SU-DHL-6 (cell line): ENCODE results near the gene ANKS4B.
A peak's percentile ranks its signal among the peaks of the same experiment; 100 is the strongest.

Experiments
- H2AFZ ChIP-seq: fragments of 200-600 bp; sonication (generic); 2 replicates; pipeline ENCODE4 v1.6.1; 2014; ENCODE audit warnings: low read depth, mild to moderate bottlenecking, moderate library complexity, mixed read lengths, antibody characterized with exemption, low read length; ENCODE audit not compliant: severe bottlenecking
- H3F3A ChIP-seq: fragments of 200-600 bp; shearing (Covaris generic); 2 replicates; pipeline ENCODE4 v1.6.0; 2016; ENCODE audit warnings: antibody characterized with exemption, mild to moderate bottlenecking; ENCODE audit not compliant: insufficient read depth
- H3K27ac ChIP-seq: fragments of 200-600 bp; sonication (generic); 2 replicates; pipeline ENCODE4 v1.5.1; 2016; ENCODE audit warnings: low read depth, mild to moderate bottlenecking, low read length, moderate library complexity, mixed read lengths
- H3K27me3 ChIP-seq: fragments of 200-600 bp; sonication (generic), shearing (Covaris generic); 2 replicates; pipeline ENCODE4 v1.6.0; 2014; ENCODE audit warnings: mild to moderate bottlenecking, low read length
- H3K36me3 ChIP-seq: fragments of 200-600 bp; sonication (generic); 2 replicates; pipeline ENCODE4 v1.6.1; 2014; ENCODE audit warnings: mild to moderate bottlenecking, low read length, mixed read lengths
- H3K4me2 ChIP-seq: fragments of 300-600, 200-600 bp; shearing (Covaris generic), sonication (generic); 2 replicates; pipeline ENCODE4 v1.6.0; 2014; ENCODE audit warnings: low read length, low read depth, mild to moderate bottlenecking; ENCODE audit not compliant: poor library complexity, severe bottlenecking
- H3K4me3 ChIP-seq: fragments of 200-600 bp; sonication (generic); 2 replicates; pipeline ENCODE4 v1.5.1; 2014; ENCODE audit warnings: antibody characterized with exemption, low read length, mild to moderate bottlenecking, mixed read lengths; ENCODE audit not compliant: insufficient read depth, poor library complexity, severe bottlenecking
- H3K79me2 ChIP-seq: fragments of 200-600 bp; sonication (generic); 2 replicates; pipeline ENCODE4 v1.6.1; 2014; ENCODE audit warnings: mild to moderate bottlenecking, low read length, moderate library complexity; ENCODE audit not compliant: insufficient read depth
- H3K9ac ChIP-seq: fragments of 200-600 bp; sonication (generic); 2 replicates; pipeline ENCODE4 v1.7.0; 2014; ENCODE audit warnings: mild to moderate bottlenecking, low read length
- H3K9me2 ChIP-seq: fragments of 200-600 bp; sonication (generic); replicated peaks from 2 replicates; pipeline ENCODE4 v1.6.1; 2014; ENCODE audit warnings: low read length; ENCODE audit not compliant: insufficient read depth
- H3K9me3 ChIP-seq: fragments of 200-600 bp; sonication (generic); 2 replicates; pipeline ENCODE4 v1.6.1; 2014; ENCODE audit warnings: low read length, mixed read lengths; ENCODE audit not compliant: insufficient read depth
- H4K20me1 ChIP-seq: fragments of 200-600 bp; sonication (generic); 2 replicates; pipeline ENCODE4 v1.6.1; 2014; ENCODE audit warnings: low read depth, mild to moderate bottlenecking, antibody characterized with exemption, low read length, moderate library complexity, mixed read lengths
- CTCF ChIP-seq: fragments of 200-600 bp; sonication (generic); IDR thresholded peaks from one replicate; pipeline ENCODE4 v1.5.1; 2017; ENCODE audit warnings: antibody characterized with exemption, mild to moderate bottlenecking, low read length, moderate library complexity; ENCODE audit not compliant: insufficient read depth, poor library complexity, severe bottlenecking
- EZH2phosphoT487 ChIP-seq: fragments of 200-600 bp; sonication (generic), shearing (Covaris generic); conservative IDR thresholded peaks from 2 replicates; pipeline ENCODE4 v1.6.1; 2018; ENCODE audit warnings: mild to moderate bottlenecking, antibody characterized with exemption, low read length, moderate library complexity, mixed read lengths

The ANKS4B gene

GRCh38 chr16:21281698-21282389 is 48.3 kb downstream of the ANKS4B start:
- Histone ChIP-seq H3K4me3 (no peak overlapping the region), H3F3A (no peaks in the 10 kb centered on the region), H3K9ac (no peak overlapping the region), H2AFZ (no peak overlapping the region), H3K36me3 (no peaks in the 10 kb centered on the region), H4K20me1 (no peaks in the 10 kb centered on the region), H3K9me3 (no peaks in the 10 kb centered on the region), H3K79me2 (no peaks in the 10 kb centered on the region), H3K4me2 (no peak overlapping the region), H3K9me2 (no peaks in the 10 kb centered on the region), H3K27me3 (no peaks in the 10 kb centered on the region), H3K27ac (no peak overlapping the region)
- TF ChIP-seq EZH2phosphoT487 = no peak
- no peak for TF ChIP-seq CTCF

GRCh38 chr16:21283521-21284289 is 50.2 kb downstream of the ANKS4B start:
- H4K20me1 ChIP-seq = no peaks in the 10 kb centered on the region
- H2AFZ ChIP-seq = no peak overlapping the region
- H3K4me2 ChIP-seq = peak overlapping the region; percentile 42
- H3K36me3 ChIP-seq = 0 out of 2 replicates have a peak, but pooled peaks cover under 1% of the 10 kb centered on the region
- H3K79me2 ChIP-seq = no peaks in the 10 kb centered on the region
- H3K4me3 ChIP-seq = no peak overlapping the region
- H3F3A ChIP-seq = no peaks in the 10 kb centered on the region
- H3K9me2 ChIP-seq = no peaks in the 10 kb centered on the region
- TF ChIP-seq EZH2phosphoT487 (no peak), CTCF (peak; percentile 11)
- H3K9ac ChIP-seq = no peak overlapping the region
- H3K9me3 ChIP-seq = no peaks in the 10 kb centered on the region
- H3K27me3 ChIP-seq = no peaks in the 10 kb centered on the region
- no peak overlapping the region for H3K27ac ChIP-seq

DNA sequence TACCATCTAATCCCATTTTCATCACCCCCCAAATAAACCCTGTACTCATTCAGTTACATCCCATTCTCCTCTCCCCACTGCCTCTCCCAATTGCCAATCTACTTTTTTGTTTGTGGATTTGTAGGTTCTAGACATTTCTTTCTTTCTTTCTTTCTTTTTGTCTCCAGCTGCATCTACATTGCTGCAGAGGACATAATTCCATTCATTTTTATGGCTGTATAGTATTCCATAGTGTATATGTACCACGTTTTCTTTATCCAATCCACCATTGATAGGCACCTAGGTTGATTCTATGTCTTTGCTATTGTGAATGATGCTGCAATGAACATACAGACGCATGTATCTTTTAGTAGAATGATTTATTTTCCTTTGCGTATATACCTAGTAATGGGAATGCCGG is 50.9 kb downstream of the ANKS4B start:
- Histone ChIP-seq H3K9me3 (no peaks in the 10 kb centered on the region), H3K9me2 (no peaks in the 10 kb centered on the region), H3K36me3 (0 out of 2 replicates have a peak, but pooled peaks cover 5% of the 10 kb centered on the region), H2AFZ (no peak overlapping the region), H4K20me1 (no peaks in the 10 kb centered on the region), H3K4me3 (no peak overlapping the region), H3K9ac (no peak overlapping the region), H3K4me2 (no peak overlapping the region), H3K79me2 (no peaks in the 10 kb centered on the region), H3K27me3 (no peaks in the 10 kb centered on the region), H3K27ac (no peak overlapping the region), H3F3A (no peaks in the 10 kb centered on the region)
- TF ChIP-seq CTCF = no peak
- no peak for TF ChIP-seq EZH2phosphoT487
